Breast epithelium (tissue), 4 donors: Measurements from ENCODE around the gene LRP3. TPM values are rescaled to one million over a fixed set of nuclear protein-coding genes. Genes with fewer than 3 reads are reported as not detected.

ENCODE experiments used
- DNase-seq, 2 donors: peaks; one replicate each; pipeline ENCODE4 v3.0.0-alpha.2; 2019; ENCODE audit warnings: low spot score in 2 of 2
- H3K27ac ChIP-seq, 2 donors: fragments of 200-600 bp; sonication (generic) in 1 of 2; one replicate each; pipeline ENCODE4 v1.5.1; 2016 to 2019; ENCODE audit warnings: mild to moderate bottlenecking in 1 of 2
- H3K27me3 ChIP-seq, 2 donors: fragments of 200-600 bp; sonication (generic) in 1 of 2; one replicate each; pipeline versions ENCODE4 v1.5.1 to v1.6.0; 2017 to 2019; ENCODE audit warnings: control low read depth in 1 of 2, mild to moderate bottlenecking in 1 of 2
- H3K36me3 ChIP-seq: fragments of 200-600 bp; one replicate; pipeline ENCODE4 v1.5.1; 2019
- H3K4me1 ChIP-seq, 2 donors: fragments of 200-600 bp; sonication (generic); one replicate each; pipeline ENCODE4 v1.5.1; 2016 to 2019; ENCODE audit warnings: control low read depth in 1 of 2
- H3K4me3 ChIP-seq, 3 donors: fragments of 200-600 bp; sonication (generic); 1 replicate in 2 of 3; 2 replicates in 1 of 3; pipeline ENCODE4 v1.5.1; 2016 to 2019; ENCODE audit warnings: mild to moderate bottlenecking in 3 of 3, moderate library complexity in 2 of 3
- H3K9me3 ChIP-seq, 2 donors: fragments of 200-600 bp; sonication (generic) in 1 of 2; one replicate each; pipeline ENCODE4 v1.5.1; 2016 to 2019; ENCODE audit warnings: control low read depth in 1 of 2
- POLR2A ChIP-seq: fragments of 450-650 bp; IDR thresholded peaks from one replicate; pipeline ENCODE4 v1.6.1; 2016; ENCODE audit warnings: antibody characterized with exemption, mild to moderate bottlenecking, moderate library complexity
- POLR2AphosphoS5 ChIP-seq, 3 donors: sonication (generic); formaldehyde crosslinking; IDR thresholded peaks; one replicate each; pipeline ENCODE4 v1.6.1; 2017; ENCODE audit warnings: antibody characterized with exemption in 3 of 3
- intact Hi-C: fragments of 100-400 bp; cut with DNase I; formaldehyde crosslinking; loops from one replicate; pipeline ENCODE4 v1.15.1; 2023; ENCODE audit warnings: low total_unique reads
- total RNA-seq, 3 donors: library from RNA; depleted of rRNA; stranded (reverse); fragments of >200 nt; gene quantifications; one replicate each; pipeline ENCODE4 v1.1.0, GENCODE V29; 2016
- TF ChIP-seq, protein P1 (sequence below), 3 donors: fragments of 450-650 bp; IDR thresholded peaks; one replicate each; pipeline ENCODE4 v1.5.1; 2016 to 2017; ENCODE audit warnings: antibody characterized with exemption in 3 of 3, mild to moderate bottlenecking in 3 of 3, moderate library complexity in 3 of 3

Gene LRP3
- total RNA-seq, 3 donors from 2014 or later, result 15.1 to 29.5 (median 23.8) TPM

- DNase-seq, result no peak
- H3K27me3 ChIP-seq, result no peaks in the 10 kb centered on the region
- no peak for TF ChIP-seq POLR2A
- TF ChIP-seq POLR2AphosphoS5 (IDR thresholded peaks at IDR 0.05), result no peak
- TF ChIP-seq, protein P1, sequence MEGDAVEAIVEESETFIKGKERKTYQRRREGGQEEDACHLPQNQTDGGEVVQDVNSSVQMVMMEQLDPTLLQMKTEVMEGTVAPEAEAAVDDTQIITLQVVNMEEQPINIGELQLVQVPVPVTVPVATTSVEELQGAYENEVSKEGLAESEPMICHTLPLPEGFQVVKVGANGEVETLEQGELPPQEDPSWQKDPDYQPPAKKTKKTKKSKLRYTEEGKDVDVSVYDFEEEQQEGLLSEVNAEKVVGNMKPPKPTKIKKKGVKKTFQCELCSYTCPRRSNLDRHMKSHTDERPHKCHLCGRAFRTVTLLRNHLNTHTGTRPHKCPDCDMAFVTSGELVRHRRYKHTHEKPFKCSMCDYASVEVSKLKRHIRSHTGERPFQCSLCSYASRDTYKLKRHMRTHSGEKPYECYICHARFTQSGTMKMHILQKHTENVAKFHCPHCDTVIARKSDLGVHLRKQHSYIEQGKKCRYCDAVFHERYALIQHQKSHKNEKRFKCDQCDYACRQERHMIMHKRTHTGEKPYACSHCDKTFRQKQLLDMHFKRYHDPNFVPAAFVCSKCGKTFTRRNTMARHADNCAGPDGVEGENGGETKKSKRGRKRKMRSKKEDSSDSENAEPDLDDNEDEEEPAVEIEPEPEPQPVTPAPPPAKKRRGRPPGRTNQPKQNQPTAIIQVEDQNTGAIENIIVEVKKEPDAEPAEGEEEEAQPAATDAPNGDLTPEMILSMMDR (IDR thresholded peaks at IDR 0.05), result no peak
- H3K4me1 ChIP-seq, result no peaks in the 10 kb centered on the region
- H3K36me3 ChIP-seq, result no peaks in the 10 kb centered on the region
- intact Hi-C loops, result no loop called here
- no peaks in the 10 kb centered on the region for H3K9me3 ChIP-seq
- no peak overlapping the region for H3K27ac ChIP-seq
- H3K4me3 ChIP-seq, result no peak overlapping the region
Observed at GRCh38 chr19:33251526-33252090, 57.5 kb downstream of the LRP3 start.

DNA sequence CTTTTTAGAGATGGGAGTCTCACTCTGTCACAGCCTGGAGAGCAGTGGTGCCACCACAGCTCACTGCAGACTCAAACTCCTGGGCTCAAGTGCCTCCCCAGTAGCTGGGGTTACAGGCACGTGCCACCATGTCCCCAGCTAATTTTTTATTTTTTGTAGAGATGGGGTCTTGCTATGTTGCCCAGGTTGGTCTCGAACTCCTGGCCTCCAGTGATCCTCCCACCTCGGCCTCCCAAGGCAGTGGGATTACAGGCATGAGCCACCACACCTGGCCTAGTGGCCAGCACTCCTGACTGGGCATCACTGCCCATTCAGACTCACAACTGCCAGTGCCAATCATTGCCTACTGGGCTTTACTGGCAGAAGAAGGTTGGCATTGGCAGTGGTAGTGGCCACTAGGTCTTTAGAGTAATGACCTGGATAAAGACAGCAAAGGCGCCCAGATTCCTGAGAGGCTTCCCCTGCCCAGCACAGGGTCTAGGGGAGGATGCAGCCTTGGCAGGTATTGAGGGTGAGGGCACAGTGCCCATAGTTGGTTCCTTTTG lies 58.4 kb downstream of the LRP3 start:
- intact Hi-C loops, result no loop called here
- Histone ChIP-seq H3K4me1 (no peaks in the 10 kb centered on the region), H3K27ac (no peak overlapping the region), H3K4me3 (no peak overlapping the region), H3K9me3 (peaks cover 0 to 3% of the 10 kb centered on the region in 2 donors), H3K36me3 (no peaks in the 10 kb centered on the region), H3K27me3 (no peaks in the 10 kb centered on the region)
- DNase-seq, result no peak
- TF ChIP-seq POLR2AphosphoS5 (IDR thresholded peaks at IDR 0.05) (no peak), POLR2A (no peak)
- TF ChIP-seq, protein P1 (IDR thresholded peaks at IDR 0.05), result no peak

- no peak overlapping the region for H3K27ac ChIP-seq
Observed at GRCh38 chr19:33252971-33253370, 58.8 kb downstream of the LRP3 start.

DNA sequence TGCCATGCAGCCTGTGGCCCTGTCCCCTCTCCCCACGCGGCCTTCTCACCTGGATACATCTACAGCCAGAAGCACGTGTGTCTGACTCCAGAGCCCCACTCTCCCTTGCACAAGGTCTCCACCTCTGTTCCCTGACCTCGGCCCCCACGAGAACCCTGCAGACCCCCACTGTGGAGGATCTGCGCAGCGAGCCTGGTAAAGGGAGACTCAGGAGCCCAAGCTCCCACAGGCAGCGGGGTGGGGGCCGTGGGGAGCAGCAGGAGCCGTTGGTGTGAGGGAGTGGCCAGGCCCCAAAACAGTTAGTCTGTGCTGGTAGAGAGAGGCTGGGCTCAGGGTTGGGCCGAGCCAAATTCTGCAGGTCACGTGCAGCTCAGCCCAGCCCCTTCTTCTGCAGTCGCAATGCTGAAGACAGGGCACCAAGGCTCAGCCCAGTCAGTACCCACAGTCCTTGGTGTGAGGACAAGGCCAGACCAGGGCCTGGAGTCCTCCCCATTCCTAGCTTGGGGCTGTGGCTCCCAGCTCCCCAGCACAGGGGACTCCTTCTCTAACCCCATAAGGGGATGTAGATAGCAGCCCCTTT lies 60.2 kb downstream of the LRP3 start:
- peaks cover 0 to 13% of the 10 kb centered on the region in 2 donors for H3K9me3 ChIP-seq
- intact Hi-C loops, result no loop called here
- H3K27ac ChIP-seq, result no peak overlapping the region
- TF ChIP-seq POLR2AphosphoS5 (IDR thresholded peaks at IDR 0.05) (no peak), POLR2A (no peak)
- TF ChIP-seq, protein P1 (IDR thresholded peaks at IDR 0.05), result no peak
- H3K4me1 ChIP-seq, result no peaks in the 10 kb centered on the region
- H3K4me3 ChIP-seq, result no peak overlapping the region
- DNase-seq, result no peak
- no peaks in the 10 kb centered on the region for H3K27me3 ChIP-seq
- no peaks in the 10 kb centered on the region for H3K36me3 ChIP-seq

More at GRCh38 chr19:33252971-33253370, 58.8 kb downstream of the LRP3 start:
- H3K36me3 ChIP-seq, result no peaks in the 10 kb centered on the region
- H3K4me3 ChIP-seq, result no peak overlapping the region
- DNase-seq, result no peak
- intact Hi-C loops, result no loop called here
- no peak for TF ChIP-seq POLR2A
- TF ChIP-seq, protein P1 (IDR thresholded peaks at IDR 0.05), result no peak
- TF ChIP-seq POLR2AphosphoS5 (IDR thresholded peaks at IDR 0.05), result no peak
- no peaks in the 10 kb centered on the region for H3K27me3 ChIP-seq
- H3K9me3 ChIP-seq, result peaks cover 0 to 8% of the 10 kb centered on the region in 2 donors
- H3K4me1 ChIP-seq, result no peaks in the 10 kb centered on the region

GRCh38 chr19:33255781-33256180 lies 61.7 kb downstream of the LRP3 start:
- Histone ChIP-seq H3K36me3 (no peaks in the 10 kb centered on the region), H3K4me3 (no peak overlapping the region), H3K9me3 (peaks cover 0 to 13% of the 10 kb centered on the region in 2 donors), H3K27me3 (no peaks in the 10 kb centered on the region), H3K4me1 (no peaks in the 10 kb centered on the region), H3K27ac (no peak overlapping the region)
- intact Hi-C loops, result no loop called here
- TF ChIP-seq, protein P1 (IDR thresholded peaks at IDR 0.05), result no peak
- TF ChIP-seq POLR2AphosphoS5 (IDR thresholded peaks at IDR 0.05), result no peak
- TF ChIP-seq POLR2A, result no peak
- no peak for DNase-seq
